ENCODE data around the gene IL1R2.
"Not testable (repeated sequence)": the region's sequence is repeated elsewhere in the genome, so short reads cannot be mapped to it uniquely, and the experiment has no call there.

The IL1R2 gene

DNA sequence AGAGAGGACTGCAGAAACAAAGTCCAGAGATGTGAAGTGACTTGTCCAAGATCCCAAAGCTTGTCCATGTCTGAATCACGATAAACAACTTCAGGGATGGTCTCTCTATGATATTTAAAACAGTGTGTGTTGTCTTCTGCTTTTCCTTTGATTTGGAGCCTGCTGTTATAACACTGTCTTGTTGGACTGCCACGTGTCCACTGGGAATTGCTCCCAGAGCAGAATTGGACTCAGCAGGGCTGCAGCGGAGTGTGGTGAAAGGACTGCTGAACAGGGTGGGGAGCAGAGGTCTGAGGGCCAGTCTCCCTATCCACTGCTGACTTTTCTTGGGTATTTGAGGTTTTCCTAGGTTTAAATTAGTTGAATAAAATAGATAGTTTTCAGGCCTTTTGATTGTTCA is 68.3 kb downstream of the IL1R2 start:
- DNase-seq (ENCODE audit: low spot score) (no peak), FAIRE-seq (no peak)

DNA sequence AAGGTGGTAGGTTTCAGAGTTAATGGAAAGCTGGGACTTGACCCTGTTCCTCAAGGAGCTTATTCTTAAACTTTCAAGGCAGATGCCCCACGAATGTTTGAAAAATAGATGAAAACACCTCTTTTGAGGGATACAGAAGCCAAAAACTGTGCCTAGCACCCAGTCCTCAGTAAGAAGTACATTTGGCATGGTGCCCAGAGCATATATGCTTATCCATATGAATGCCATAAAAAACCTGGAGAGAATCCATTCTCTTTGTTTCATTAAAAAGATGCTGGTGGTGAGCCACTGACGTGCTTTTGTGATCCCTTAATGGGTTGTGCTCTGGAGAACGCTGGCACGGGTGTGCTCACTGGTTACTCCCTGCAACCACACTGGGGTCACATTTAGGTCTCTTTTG is 69.0 kb downstream of the IL1R2 start:
- no peak for FAIRE-seq
- DNase-seq (ENCODE audit: low spot score) = no peak

DNA sequence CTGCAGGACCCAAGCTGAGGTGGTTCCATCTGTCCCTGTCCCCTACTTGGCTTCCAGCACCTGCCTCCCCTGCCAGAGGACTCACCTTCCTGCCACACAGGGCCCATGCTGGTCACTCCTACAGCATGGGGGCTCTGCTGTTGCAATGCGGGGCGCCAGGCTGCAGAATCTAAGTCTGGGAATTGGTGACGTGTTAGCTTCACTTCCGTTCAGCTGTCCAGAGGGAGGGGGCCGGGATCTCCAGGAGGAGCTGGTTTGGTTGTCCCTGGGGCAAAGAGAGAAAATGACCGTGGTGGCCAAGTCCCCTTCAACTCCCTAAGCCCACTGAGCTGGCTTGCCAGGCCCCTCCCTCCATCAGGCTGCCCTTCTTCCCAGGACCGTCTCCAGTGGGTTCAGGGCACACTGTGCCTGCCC is 69.5 kb downstream of the IL1R2 start:
- no peak for DNase-seq (ENCODE audit: low spot score)
- no peak for FAIRE-seq

DNA sequence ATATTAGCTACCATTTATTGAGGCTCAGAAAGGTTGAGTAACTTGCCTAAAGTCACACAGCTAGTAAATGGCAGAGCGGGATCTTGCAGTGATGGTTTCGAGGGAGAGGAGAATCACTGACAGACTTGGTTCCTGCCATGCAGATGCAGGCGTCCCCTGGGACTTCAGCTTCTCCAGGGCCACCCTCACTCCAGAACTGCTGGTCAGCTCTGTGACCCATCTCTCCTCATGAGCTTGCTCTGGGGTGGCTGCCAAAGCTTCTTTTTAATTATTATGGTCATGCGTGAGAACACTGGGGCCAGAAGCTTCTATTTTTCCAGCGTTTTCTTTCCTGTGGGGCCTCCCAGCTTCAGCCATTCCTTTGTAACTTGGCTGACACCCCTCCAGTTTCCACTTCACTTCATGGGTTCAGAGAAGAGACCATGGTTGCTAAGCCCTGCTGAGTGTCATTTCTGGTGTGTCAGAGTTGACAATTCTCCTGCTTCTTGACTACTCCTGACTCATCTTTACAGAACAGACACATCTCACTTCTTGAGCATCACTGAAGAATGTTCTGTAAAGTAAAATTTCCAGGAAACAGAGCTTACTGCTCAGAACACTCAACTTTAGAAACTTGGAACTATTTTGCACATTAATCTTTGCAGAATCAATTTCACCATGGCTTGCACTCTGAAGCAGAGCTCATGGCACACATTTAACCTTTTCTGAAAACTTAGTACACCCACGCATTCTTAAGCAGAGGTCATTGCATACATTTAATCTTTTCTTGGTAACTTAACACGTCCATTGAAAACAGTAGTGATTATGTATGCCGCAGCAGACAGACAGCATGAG is 70.4 kb downstream of the IL1R2 start:
- no peak for FAIRE-seq
- DNase-seq (ENCODE audit: low spot score) = no peak

DNA sequence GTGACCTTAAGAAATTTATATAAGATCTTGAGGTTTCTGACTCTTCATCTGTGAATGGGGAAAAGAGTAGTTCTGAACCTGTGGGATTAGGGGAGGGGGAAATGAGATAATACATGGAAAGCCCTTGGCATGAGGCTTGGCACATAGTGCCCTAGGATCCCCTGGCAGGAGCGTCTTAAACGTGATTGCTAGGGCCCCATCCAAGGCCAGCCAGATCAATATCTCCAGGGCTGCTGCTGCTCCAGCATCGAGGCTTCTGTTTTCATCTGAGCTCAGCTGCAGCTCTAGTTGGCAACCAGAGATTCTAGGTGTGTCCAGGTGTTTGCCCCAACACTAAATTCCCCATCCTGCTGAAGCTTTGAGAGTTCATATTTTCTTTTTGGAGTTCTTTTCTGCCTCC is 71.0 kb downstream of the IL1R2 start:
- DNase-seq (ENCODE audit: low spot score) = no peak

DNA sequence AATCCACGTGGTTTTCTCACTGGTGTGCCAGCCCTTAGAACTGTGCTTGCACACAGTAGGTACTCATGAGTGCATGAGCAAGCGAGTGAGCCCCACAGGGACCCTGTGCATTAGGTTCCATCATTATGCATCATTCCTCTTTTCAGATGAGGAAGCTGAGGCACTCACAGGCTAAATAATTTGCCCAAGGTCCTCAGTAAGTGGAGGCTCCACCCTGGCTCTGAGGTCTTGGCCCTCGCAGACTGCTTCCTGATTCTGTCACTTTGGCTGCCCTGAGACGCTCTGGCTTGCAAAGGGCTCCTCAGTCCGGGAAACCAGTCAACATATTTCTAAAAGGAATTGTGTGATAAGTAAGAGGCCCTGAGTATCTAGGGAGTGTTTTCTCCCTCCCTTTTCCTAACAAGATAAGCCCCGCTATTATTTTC is 71.7 kb downstream of the IL1R2 start:
- no peak for FAIRE-seq
- DNase-seq (ENCODE audit: low spot score) = no peak

More for the DNA sequence above, 71.0 kb downstream of the IL1R2 start:
- no peak for FAIRE-seq

DNA sequence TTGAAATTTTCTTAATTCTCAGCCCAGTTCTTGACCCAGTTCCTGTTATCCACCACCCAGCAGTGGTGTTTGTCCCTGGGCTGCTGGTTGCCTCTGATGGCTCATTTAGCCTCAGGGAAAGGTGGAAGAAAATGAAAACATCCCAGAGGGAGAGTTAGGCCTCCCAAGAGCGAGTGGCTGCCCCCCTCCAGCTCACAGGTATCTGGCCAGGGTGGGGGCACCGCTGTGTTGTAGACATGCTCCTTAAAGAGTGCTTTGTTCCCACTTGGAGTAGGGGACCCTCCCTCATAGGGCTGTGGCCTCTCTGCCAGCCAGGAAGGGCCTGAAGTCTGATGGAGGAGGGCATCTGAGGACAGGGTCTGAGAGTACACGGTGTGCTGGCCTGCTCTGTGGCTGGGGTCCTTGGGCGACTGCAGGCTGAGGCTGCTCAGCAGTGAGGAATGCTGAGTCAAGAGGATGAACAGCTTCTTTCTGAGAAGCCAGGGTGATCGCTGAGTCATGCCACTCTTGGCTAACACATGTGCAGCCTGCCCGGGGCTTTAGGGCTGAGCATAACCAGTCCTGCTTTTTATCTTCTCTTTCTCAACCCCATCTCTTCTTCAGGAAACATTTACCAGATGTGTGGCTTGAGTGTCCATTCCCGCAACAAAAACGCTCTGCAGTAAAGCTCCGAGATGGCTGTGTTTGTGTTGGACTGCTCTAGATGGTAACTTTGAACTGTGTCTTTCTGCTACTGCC is 72.3 kb downstream of the IL1R2 start:
- FAIRE-seq = no peak
- DNase-seq (ENCODE audit: low spot score) = peak; percentile 93

DNA sequence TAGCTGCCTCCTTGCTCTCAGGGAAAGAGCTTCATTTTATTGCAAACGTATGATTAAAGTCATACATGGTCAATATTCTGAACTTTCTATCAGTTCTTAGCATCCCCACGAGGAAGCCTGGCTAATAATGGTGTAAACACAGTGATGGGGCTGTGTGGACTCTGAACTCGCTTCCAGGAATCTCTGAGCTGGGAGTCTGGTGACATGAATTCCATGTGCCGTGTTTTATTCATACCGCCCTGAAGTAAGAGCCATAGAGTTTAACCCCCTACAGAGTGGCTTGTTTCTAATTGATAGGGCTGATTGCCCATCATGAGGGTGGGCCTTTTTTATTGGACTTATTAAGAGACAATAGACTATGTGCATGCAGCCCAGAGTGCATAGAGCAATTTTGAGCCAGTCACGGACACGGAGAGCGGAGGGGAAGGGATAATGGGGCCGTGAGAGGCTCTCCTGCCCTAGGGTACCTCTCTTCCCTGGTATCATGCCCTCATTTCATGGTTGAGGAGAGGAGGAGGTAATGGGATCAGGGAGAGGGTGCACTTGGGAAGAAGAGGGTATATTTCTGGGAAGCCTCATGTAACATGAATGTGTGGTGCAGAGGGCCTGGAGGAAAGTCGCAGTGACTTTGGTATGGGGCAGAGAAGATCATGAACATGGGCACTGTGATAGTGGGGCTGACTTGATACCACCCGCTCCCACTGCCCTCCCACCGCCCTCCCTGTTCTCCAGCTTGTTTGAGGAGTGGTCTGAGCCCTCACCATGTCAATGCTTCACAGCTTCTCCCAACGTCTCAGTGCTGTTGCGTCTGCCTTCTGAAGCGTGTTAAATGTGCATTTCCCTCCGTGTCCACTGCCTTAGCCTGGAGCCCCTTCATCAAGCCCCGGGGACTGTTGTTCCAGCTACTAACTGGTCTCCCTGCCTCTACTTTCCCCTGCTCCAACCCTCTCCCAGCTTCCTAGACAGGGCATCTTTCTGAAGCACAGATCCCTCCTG is 73.2 kb downstream of the IL1R2 start:
- peak; percentile 39 for DNase-seq (ENCODE audit: low spot score)
- no peak for FAIRE-seq

DNA sequence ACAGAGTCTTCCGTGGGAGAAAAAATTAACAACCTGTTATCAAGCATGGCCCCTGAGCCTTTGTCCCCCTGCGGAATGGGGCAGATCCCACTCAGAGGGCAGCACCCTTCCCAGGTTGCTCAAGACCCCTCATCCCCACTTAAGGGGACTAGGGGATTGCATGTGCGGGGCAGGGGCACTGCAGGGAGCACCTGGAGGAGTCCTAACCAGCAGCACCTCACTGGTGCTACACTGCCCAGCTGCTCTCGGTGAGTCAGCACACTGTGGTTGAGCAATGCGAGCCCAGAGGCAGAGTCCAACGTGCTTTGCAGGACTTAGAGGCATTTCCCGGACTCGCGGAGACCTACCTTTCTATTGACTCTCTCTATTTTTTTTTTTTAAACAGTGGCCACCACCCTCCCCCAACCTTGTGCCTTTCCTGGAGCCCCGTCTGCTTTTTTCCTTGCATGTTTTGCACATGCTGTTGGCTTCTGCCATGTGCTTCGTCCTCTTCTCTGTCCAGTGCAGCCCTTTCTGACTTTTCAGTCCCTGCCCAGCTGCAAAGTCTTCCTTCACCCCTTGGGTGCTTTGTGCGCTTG is 74.0 kb downstream of the IL1R2 start:
- FAIRE-seq = no peak

DNA sequence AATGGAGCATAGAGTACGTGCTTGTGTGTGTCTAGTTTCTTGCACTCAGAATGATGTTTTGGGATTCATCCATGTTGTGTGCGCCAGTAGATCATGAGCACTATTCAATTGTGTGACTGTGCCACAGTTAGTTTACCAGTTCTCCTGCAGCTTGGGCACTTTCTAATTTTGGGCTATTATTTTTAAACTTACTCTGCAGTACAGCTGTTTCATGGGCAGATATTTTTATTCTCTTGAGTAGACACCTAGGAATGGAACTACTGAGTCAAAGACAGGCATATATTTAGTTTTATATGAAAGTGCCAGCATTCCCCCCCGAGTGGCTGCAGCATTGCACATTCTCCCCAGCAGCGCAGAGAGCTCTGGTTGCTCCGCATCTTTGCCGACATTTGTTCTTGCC is 74.8 kb downstream of the IL1R2 start:
- FAIRE-seq (no peak), DNase-seq (ENCODE audit: low spot score) (no peak)

More for the DNA sequence above, 74.0 kb downstream of the IL1R2 start:
- DNase-seq (ENCODE audit: low spot score) = peak; percentile 93

DNA sequence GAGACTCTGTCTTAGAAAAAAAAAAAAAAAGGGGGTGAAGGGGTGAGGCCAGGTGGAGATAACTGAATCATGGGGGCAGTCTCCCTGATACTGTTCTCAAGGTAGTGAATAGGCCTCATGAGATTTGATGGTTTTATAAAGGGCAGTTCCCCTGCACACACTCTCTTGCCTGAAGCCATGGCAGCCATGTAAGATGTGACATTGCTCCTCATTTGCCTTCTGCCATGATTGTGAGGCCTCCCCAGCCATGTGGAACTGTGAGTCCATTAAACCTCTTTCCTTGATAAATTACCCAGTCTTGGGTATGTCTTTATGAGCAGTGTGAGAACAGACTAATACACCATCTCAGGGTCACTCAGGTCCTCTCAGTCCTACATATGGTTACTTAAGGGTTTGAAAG is 76.4 kb downstream of the IL1R2 start:
- not testable (repeated sequence) for DNase-seq (ENCODE audit: low spot score); FAIRE-seq

DNA sequence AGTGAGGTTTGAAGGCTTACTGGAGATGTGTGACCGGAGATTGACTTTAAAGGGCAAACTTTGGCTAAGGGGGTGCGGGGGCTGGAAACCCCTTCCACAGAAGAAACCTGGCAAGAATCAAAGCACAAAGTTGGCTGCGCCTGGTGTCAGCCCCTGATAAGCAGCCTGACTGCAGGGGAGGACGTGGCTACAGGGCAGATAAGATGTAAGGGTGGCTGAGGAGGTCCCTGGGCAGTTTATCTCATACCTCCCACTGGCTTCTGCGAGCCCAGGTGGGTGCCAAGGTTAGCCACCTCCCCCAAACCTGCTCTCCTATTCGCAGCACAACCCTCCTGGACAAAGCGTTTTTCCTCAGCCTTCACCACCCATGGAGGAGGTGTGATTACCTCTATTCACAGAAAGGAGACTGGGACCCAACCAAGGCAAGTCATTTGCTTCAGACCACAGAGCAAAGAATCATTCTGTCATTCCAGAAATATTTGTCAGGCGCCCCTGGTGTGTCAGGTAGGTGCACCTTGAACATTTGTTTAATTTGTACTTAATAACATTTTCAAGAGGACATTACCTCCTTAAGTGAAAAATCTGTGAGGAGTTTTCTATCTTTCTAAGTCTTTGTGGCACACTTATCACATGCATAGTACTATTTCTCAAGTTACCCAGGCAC is 77.7 kb downstream of the IL1R2 start:
- DNase-seq (ENCODE audit: low spot score) = no peak
- FAIRE-seq = no peak

DNA sequence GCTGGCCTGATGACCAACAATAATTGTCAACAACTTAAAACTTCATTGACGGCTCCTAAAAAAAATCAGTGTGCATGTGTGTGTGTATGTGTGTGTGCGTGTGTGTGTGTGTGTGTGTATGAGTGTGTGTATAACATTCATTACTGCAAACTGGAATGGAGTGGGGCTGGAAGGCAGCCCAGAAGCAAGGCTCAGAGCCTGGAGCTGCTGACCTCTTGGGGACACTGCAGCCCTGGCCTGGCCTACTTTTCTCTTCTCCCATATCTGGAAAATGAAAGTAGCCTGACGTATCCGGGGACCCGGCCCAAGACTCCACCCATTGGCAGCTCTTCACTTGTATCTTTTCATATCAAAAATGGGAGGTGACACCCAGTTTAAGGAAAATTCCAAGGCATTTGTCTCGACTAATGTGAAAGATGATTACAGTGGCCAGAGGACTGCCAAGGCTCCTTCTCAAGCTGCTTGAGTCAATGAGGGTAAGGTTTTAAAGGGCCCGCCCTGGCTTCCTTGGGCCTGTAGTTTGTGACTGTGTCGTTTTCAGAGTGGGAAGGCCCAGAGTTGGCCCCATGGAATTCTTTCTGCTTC is 78.4 kb downstream of the IL1R2 start:
- DNase-seq (ENCODE audit: low spot score) (no peak), FAIRE-seq (no peak)

DNA sequence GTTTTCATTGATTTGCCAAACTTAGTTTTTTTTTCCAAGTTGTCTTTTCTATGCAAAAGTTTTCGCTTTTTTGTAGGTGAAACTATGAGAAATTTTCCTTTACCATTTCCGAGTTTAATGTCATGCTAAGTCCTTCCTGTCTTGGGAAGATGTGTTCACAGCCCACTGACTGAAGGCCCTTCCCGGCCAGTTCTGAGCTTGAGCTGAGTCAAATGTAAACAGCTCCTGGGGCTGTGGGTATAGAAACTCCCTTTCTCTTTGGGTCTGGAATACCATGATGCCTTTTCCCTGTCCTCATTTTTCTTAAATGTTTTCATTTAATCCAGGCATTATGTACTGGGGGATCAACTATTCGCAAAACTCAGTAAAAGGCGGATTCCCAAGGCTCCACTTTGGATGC is 81.0 kb downstream of the IL1R2 start:
- no peak for FAIRE-seq

DNA sequence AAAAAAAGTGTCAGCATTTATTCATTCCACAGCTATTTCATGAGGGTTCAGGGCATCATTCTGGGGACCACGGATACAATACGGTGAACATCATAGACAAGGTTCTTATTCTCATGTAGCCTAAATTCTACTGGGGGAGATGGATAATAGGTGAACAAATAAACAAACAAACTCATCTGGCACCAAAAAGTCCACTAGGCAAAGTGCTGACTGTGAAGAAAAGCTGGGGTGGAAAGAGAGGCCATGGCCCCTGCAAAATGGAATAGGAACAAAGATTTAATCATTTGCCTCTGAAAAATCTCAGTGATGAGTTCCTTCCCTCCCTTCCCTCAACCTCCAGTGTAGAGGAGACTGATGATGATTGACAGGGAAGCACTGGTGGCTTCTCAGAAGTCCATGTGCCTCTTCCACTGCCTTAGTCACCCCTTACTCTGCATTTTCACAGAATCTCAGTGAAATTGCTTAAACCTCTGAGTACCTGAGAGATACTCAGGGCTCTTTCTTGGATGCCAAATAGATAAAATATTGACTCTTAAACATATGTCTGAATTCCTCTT is 81.5 kb downstream of the IL1R2 start:
- no peak for FAIRE-seq
- no peak for DNase-seq (ENCODE audit: low spot score)

More for the DNA sequence above, 81.0 kb downstream of the IL1R2 start:
- no peak for DNase-seq (ENCODE audit: low spot score)

DNA sequence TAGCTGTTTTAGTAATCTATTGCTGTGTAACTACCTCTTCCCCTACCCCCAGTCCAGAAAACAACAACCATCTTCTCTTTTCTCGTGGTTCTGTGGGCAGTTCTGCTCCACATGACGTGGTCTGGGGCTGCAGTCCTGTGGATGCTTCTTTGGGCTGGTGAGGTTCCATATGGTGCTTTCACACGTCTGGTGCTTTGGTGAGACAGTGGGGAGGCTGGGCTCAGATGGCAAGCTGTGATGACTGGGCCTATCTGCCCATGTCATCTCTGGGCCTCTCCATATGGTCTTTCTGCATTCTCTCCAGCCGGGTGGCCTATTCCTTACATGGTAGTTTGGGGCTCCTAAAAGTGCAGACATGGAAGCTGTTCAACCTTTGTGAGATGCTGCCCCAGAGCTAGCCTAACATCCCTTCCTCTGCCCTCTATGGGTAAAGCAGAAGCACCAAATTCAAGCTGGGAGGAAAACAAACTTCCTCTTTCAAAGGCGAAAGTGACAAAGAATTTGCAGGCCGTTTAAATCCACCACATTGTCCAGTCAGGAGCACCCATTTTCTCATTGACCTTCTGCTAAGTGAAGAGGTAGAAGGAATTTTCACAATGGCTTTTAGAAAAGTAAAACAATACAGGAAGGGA is 82.5 kb downstream of the IL1R2 start:
- FAIRE-seq (no peak), DNase-seq (ENCODE audit: low spot score) (no peak)

DNA sequence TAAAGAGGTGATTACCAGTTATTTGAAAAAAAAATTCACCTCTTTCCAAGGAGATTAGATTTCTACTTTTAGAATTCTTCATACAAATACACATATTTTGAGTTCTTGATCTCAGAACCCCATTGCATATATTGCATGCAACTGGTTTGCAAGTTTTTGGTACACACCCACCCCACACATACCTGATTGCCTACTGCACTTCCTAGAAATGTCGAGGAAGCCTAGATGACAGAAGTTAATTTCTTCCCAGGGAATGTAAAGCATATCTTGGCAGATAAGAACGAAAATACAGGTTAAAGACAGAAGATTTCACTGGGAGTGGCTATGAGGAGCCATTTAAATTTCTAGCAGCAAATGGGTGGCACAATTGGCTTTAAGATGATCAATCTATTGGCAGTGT is 83.7 kb downstream of the IL1R2 start:
- FAIRE-seq (no peak), DNase-seq (ENCODE audit: low spot score) (no peak)

DNA sequence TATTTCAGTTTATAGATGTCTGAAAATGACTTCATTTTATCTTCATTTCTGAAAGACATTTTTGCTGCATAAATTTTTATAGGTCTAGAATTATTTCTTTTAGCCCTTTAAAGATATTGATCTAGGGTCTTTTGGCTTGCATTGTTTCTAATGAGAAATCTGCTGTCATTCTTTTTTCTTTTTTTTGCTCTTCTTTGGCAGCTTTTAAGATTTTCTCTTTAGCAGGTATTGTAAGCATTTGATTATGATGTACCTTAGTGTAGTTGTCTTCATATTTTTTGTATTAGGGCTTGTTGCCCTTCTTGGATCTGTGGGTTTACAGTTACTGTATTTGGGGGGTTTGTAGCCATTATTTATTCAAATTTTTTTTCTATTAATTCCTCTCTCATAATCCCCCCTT is 84.8 kb downstream of the IL1R2 start:
- DNase-seq (ENCODE audit: low spot score) (no peak), FAIRE-seq (no peak)

Data from urothelium cell line (cell line).